Nucleus accumbens (tissue), 56 donors: ENCODE results near the gene GALNT3.
A peak's percentile ranks its signal among the peaks of the same experiment; 100 is the strongest.

Source experiments
- DNase-seq, 56 donors: peaks; one replicate each; lab custom pipeline; 2025; lab: John Stamatoyannopoulos, UW

Gene GALNT3

DNA sequence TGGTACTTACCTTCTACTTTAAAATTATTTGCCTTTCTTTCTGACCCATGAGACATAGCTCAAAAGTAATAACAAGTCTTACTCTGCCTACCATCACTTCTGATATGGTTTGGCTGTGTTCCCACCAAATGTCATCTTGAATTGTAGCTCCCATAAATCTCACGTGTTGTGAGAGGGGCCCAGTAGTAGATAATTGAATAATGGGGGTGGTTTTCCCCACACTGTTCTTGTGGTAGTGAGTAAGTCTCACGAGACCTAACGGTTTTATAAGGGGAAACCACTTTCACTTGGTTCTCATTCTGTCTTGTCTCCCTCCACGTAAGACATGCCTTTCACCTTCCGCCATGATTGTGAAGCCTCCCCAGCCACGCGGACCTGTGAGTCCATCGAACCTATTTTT is 47.5 kb downstream of the GALNT3 start:
- DNase-seq, result no peak

DNA sequence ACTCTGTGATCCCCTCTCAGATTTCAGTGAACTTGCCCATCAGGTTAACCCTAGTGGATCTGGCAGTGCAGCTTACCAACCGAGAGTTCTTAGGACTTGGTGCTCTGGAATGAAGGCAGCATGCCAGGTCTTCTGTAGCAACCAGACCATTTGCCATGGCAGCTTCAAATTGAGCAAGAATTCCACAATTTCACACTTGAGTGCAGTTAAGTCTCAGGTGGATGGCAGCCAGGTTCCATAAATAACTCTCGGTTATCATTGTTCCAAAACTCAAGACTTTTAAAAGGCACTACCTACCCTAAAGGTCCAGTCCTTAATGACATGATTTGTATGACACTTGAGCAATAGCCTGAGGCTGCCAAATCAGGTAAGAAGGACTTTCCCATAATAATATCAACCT is 48.1 kb downstream of the GALNT3 start:
- DNase-seq, result peak in 20 of 56 donors; percentile 1 to 61 (median 7)

DNA sequence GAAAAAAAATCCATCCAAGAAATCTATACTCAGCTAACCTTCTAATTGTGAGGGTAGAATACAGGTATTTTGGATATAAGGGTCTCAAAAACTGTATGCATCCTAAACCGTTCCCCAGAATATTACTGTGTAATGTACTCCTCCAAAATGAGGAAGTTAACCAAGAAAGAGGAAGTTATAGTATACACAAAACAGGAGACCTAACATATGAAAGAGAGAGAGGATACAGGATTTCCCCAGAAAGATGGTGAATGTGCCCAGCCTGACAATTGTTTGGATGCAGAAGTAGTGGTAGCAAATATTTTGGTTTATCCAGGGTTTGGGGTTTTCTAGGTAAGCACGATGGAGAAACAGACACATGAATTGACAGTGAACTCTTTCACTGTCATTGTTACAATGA is 50.6 kb downstream of the GALNT3 start:
- DNase-seq, result no peak

DNA sequence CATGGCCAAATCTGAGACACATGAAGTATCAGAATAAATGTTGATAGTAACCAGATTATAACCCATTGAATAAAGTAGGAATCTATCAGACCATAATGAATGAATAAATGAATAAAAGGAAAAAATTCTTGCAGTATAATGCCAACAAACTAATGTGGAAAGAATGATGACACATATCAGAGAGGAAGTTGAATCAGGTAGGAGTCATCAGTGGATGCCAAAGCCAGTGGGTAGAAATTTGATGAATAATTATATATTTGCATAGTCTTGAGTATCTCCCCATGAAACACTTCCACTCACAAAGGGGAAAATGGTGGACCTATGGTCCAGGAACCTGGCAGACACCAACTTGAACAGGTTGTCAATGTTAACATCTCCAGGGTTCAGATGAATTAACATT is 68.6 kb downstream of the GALNT3 start:
- no peak for DNase-seq

DNA sequence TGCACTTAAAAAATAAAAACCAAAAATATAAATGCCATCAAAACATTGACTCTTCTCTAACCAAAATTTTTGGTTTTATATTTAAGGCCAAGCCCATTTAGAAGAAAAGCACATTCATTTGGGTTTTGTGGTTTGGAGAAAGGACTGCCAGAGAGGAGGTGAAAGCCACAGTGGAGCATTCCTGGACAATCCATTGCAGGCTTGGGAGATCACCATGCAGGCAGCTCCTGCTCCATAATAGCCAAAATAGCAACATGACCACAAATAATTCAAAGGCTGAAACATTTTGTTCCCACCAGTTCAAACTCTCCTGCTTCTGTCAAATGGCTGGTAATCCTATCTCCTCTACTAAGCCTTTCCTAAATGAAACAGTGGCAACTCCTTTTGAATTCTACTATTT is 73.5 kb downstream of the GALNT3 start:
- DNase-seq, result no peak

DNA sequence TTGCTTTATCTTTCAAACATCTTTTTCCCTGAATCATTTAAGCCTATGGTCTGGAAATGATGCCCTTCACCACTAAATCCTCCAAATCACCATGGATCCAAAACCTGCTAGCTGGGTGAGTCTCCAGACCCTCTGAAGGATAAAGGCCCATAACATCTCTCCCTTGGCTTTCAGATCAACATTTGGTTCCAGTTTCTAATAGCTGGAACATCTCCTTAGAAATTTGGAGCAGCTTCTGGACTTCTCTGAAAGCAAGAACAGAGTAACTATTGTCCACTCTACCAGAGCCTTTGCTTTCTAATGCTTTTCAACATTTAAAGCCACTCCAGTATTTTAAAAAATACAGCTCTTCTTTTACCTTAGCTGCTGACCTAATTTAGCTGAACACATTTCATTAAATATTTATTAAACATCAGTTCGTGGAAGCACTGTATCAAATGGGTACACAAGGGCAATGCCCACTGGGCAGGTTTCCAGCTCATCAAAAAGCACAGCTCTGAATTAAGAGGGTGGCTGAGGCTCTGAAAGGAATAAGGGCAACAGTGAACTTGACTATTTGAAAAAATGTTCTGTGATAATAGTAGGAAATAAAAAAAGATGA is 75.3 kb downstream of the GALNT3 start:
- DNase-seq, result peak in 29 of 56 donors; percentile 1 to 68 (median 23)

DNA sequence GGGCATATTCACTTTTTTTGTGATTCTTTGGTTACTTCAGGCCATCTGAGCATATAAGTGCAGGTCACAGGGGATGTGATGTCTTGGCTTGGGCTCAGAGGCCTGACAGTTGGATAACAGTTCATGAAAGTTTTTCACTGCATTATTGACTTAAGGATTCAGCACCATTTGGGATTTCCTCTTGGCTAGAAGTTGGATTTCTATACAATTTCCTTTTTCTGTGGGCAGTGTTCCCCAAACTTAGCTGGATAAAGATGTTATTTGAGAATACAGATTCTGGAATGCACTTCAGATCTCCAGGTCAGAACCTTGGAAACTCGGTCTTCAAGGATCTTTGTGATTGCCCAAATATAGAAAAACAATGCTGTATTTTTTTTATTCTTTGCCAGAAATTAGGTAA is 78.0 kb downstream of the GALNT3 start:
- no peak for DNase-seq

DNA sequence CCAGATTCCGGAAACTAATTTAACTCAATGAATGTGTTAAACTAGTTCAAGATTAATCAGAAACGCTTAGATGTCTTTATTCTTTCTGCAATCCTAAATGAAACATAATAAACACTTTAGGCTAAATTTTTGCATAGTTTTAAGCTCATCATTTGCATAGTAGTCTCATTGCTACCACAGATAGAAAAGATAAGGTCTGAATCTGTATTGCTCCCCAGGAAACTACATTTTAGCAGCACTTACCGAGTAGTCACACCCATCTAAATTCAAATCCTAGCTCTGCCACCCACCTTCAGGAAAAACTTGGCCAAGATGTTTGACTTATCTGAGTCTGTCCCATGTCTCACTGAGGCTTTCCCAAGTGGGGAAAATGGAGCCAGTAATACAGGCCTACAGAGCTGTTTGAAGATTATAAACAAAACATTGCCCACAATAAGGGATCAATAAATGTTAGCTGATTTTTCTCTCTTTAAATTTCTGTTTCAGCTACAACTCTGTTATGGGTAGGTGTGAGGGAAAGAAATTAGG is 87.0 kb downstream of the GALNT3 start:
- no peak for DNase-seq

DNA sequence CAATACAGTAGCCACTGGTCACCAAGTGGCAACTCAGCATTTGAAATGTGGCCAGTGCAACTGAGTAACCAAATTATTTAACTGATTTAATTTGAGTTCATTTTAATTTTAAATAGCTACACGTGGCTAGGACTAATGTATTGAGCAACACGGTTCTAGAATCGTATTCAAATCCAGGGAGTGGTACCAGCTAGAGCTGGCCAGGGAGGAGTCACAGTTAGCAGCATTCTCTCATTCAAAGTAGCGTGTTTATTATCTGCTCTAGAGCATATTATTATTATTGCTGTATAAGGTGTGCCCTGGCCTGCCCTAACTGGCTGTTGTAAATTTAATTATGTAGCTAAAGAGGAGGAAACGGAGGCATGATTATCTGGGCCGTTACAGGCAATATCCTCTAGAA is 92.9 kb downstream of the GALNT3 start:
- no peak for DNase-seq

DNA sequence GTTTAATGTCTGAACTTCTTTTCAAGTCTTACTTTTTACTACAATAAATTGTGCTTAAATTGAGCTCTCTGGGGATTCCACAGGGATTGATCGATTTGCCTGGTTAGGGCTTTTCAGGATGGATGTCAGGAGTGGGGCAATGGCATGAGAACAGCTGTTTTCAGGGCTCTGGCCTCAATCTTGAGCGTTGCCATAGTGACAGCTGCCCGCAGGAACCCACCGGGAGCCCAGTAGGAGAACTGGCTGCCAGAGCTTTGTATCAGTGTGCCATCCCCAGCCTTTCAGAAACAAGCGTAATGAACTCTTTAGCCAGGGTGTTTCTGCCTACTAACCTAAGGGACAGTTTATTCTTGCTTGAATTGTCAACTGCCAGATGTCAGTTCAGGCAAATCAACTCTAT is 93.5 kb downstream of the GALNT3 start:
- DNase-seq, result peak in 1 of 56 donors; percentile 10

DNA sequence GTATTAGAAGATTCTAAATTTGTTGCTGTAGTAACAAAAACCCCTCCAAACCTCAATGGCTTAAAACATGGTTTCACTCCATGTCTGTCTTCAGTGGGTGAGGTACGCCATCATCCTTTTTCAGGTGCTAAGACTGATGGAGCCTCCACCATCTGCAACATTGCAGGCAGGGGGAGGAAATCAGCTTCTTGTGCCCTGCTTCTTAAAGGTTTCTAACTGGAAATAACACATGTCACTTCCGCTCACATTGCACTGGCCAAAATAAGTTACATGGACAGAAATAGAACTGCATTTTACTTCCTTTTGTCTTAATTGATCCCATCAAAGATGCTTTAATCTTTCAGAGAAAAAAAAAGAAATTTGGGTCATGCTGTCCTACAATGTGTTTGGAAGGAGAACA is 94.1 kb downstream of the GALNT3 start:
- no peak for DNase-seq

DNA sequence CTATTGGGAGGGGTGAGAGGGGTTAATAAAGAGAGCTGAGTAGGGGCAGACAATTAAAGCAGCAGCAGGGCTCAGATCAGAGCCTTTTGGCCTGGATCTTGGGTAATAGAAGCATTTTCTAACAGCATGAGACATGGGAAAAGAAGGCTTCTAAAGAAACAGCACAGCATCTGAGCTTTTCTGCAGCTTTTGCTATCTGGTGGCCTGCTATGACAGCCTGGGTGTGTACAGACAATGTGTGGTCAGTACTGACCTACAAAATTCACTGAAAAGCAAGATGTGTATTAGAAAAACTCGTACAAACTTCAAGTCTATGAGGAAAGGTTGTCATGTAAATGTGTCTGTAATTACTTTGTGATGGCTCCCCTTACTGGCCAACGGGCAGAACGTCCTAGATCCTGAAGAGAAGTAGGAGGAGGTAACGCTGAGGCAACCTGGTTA is 95.6 kb downstream of the GALNT3 start:
- peak in 29 of 56 donors; percentile 4 to 64 (median 21) for DNase-seq

DNA sequence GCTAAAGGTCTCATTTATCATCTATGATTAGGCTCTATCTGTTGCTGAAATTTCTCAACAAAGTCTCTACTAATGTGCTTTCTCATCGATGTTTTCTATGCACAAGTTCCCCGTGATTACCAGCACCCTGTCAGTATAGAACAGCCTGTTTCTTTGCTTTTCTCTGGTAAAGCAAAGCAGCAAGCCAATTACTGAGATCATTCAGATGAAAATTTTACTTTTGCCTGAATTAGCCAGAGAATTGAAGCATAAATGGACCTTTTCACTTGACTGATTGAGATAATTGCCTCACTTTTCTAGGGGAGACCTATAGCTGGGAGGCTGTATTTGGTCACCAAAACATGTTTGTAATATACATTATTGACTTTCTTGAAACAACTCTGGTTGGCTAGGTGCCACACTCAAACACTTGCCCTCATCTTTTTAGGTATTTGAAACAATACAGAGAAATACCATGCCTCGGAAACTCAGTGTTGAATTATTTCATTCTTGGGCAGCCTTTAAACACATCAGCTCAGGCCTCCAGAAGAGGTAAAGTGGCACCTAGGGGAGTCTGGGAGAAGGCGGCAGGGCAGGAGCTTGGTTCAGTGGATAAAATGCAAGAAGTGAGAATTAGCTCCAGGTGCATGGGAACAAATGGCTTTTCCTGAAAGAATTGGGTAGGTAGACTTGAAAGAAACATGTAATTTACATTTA is 96.2 kb downstream of the GALNT3 start:
- DNase-seq, result no peak
